B cell (primary cell): ENCODE measurements around the gene BCAR3. TPM values are rescaled to one million over a fixed set of nuclear protein-coding genes. Genes with fewer than 3 reads are reported as not detected.

Experiments used
- ATAC-seq: fragments of 200-7000 bp; cut with Tn5 transposase; one replicate; pipeline ENCODE4 v1.10.0; 2021; ENCODE audit warnings: low read depth, mild to moderate bottlenecking, moderate number of reproducible peaks, moderate library complexity
- CTCF ChIA-PET: fragments of 350-600 bp; sonication (Branson Sonifier 250); formaldehyde crosslinking; loops from one replicate; lab custom pipeline; 2021; ENCODE audit warnings: antibody characterized with exemption, inconsistent platforms; lab: Charles Lee
- POLR2A ChIA-PET: fragments of 350-600 bp; sonication (Branson Sonifier 250); formaldehyde crosslinking; loops from one replicate; lab custom pipeline; 2021; ENCODE audit warnings: antibody characterized with exemption; lab: Charles Lee
- DNase-seq: peaks from one replicate; pipeline ENCODE4 v3.0.0; 2013
- H2AFZ ChIP-seq: 2 replicates; pipeline ENCODE4 v1.6.1; 2012; ENCODE audit warnings: mild to moderate bottlenecking, low read depth, low read length; ENCODE audit not compliant: insufficient read depth, poor library complexity, severe bottlenecking
- H3K27ac ChIP-seq, 2 donors: 1 replicate in 1 of 2; 2 replicates in 1 of 2; pipeline ENCODE4 v1.5.1; 2012 to 2013; ENCODE audit warnings: low read length in 2 of 2, mild to moderate bottlenecking in 2 of 2, moderate library complexity in 1 of 2
- H3K27me3 ChIP-seq, 4 experiments: fragments of 200-600 bp in 1 of 4; sonication (generic) in 1 of 4; replicated peaks in 1 of 4; 1 replicate in 2 of 4; 2 replicates in 2 of 4; pipeline versions ENCODE4 v1.6.1 to v1.7.0; 2013 to 2016; ENCODE audit warnings: low read length in 3 of 4, mild to moderate bottlenecking in 2 of 4, mixed read lengths in 1 of 4, moderate library complexity in 1 of 4; ENCODE audit not compliant: insufficient read depth in 4 of 4, control insufficient read depth in 3 of 4; ENCODE audit errors: control extremely low read depth in 1 of 4
- H3K36me3 ChIP-seq, 2 experiments: replicated peaks in 1 of 2; 1 replicate in 1 of 2; 2 replicates in 1 of 2; pipeline versions ENCODE4 v1.6.1 to v1.7.1; 2013; ENCODE audit warnings: low read length in 1 of 2; ENCODE audit not compliant: insufficient read depth in 2 of 2, control insufficient read depth in 1 of 2; ENCODE audit errors: control extremely low read depth in 1 of 2, extremely low read depth in 1 of 2
- H3K4me1 ChIP-seq, 2 donors: fragments of 200-600 bp in 1 of 2; sonication (generic) in 1 of 2; 1 replicate in 1 of 2; 2 replicates in 1 of 2; pipeline versions ENCODE4 v1.5.1 to v1.6.1; 2013 to 2017; ENCODE audit warnings: low read length in 2 of 2; ENCODE audit not compliant: control insufficient read depth in 2 of 2, insufficient read depth in 2 of 2
- H3K4me2 ChIP-seq: replicated peaks from 2 replicates; pipeline ENCODE3; 2012; ENCODE audit warnings: mild to moderate bottlenecking, low read depth, low read length; ENCODE audit not compliant: poor library complexity, severe bottlenecking
- H3K4me3 ChIP-seq, 5 experiments: fragments of 200-600 bp in 1 of 5; sonication (generic) in 1 of 5; 1 replicate in 3 of 5; 2 replicates in 2 of 5; pipeline versions ENCODE4 v1.5.1 to v1.7.0; 2011 to 2016; ENCODE audit warnings: low read length in 4 of 5, mild to moderate bottlenecking in 4 of 5, low read depth in 2 of 5, control low read depth in 1 of 5, moderate library complexity in 1 of 5; ENCODE audit not compliant: insufficient read depth in 1 of 5; ENCODE audit errors: control extremely low read depth in 1 of 5, extremely low read depth in 1 of 5
- H3K79me2 ChIP-seq: fragments of 200-600 bp; sonication (generic); one replicate; pipeline ENCODE4 v1.6.0; 2016; ENCODE audit warnings: low read length; ENCODE audit not compliant: control insufficient read depth, insufficient read depth
- H3K9ac ChIP-seq: fragments of 200-600 bp; sonication (generic); 2 replicates; pipeline ENCODE4 v1.6.1; 2017; ENCODE audit warnings: mild to moderate bottlenecking, low read length, moderate library complexity
- H3K9me3 ChIP-seq, 3 donors: one replicate each; pipeline versions ENCODE4 v1.6.1 to v1.7.1; 2013; ENCODE audit warnings: low read length in 2 of 3; ENCODE audit not compliant: control insufficient read depth in 2 of 3, insufficient read depth in 1 of 3; ENCODE audit errors: control extremely low read depth in 1 of 3
- H4K20me1 ChIP-seq: 2 replicates; pipeline ENCODE4 v1.6.0; 2012; ENCODE audit warnings: mild to moderate bottlenecking, low read length; ENCODE audit not compliant: insufficient read depth, control insufficient read depth, poor library complexity, severe bottlenecking
- H3K27ac Mint-ChIP-seq: one replicate; pipeline ENCODE4 v1.8.0; 2021; ENCODE audit warnings: mixed read lengths
- H3K27me3 Mint-ChIP-seq: one replicate; pipeline ENCODE4 v1.8.0; 2021; ENCODE audit warnings: mixed read lengths
- H3K4me1 Mint-ChIP-seq: one replicate; pipeline ENCODE4 v1.8.0; 2021; ENCODE audit warnings: mixed read lengths
- H3K4me3 Mint-ChIP-seq: one replicate; pipeline ENCODE4 v1.8.0; 2021; ENCODE audit warnings: mixed read lengths
- H3K9me3 Mint-ChIP-seq: one replicate; pipeline ENCODE4 v1.8.0; 2022; ENCODE audit warnings: mixed read lengths; ENCODE audit not compliant: insufficient read depth
- CTCF ChIP-seq: fragments of 200-600 bp; IDR thresholded peaks from one replicate; pipeline ENCODE4 v1.8.0; 2022; ENCODE audit warnings: antibody characterized with exemption, mild to moderate bottlenecking
- EZH2 ChIP-seq: IDR thresholded peaks from 2 replicates; pipeline ENCODE4 v1.6.1; 2012; ENCODE audit warnings: borderline replicate concordance, low read depth, mild to moderate bottlenecking, moderate library complexity, low read length; ENCODE audit not compliant: insufficient read depth, poor library complexity, severe bottlenecking
- WGBS: methylation state at CpG from one replicate; pipeline ENCODE4 v1.1.5; 2013; ENCODE audit warnings: missing lambda C conversion rate; ENCODE audit not compliant: insufficient coverage; 5-methylcytosine and 5-hydroxymethylcytosine counted together
- intact Hi-C: fragments of 100-400 bp; cut with micrococcal nuclease; formaldehyde crosslinking; loops from one replicate; pipeline ENCODE4 v1.10.0; 2022
- polyA plus RNA-seq: library from polyadenylated mRNA; depleted of rRNA; stranded (reverse); fragments of >200 nt; gene quantifications from 2 replicates; pipeline ENCODE4 v1.2.3, GENCODE V29; 2012
- total RNA-seq, 2 donors: library from RNA; stranded (reverse); fragments of 120-200 nt in 1 of 2; gene quantifications; 1 replicate in 1 of 2; 2 replicates in 1 of 2; pipeline versions ENCODE4 v1.2.3 to v1.2.4, GENCODE V29; 2013 to 2022

BCAR3 gene
- total and polyA plus RNA-seq, 2 donors (not counting 1 experiment from before 2014, with no cell fraction given): 6.7 to 13.0 TPM

- peaks cover 2% of the 10 kb centered on the region for H3K4me1 Mint-ChIP-seq
- no peak overlapping the region for H3K4me2 ChIP-seq
- H3K27ac ChIP-seq: no peak overlapping the region
- ChIA-PET POLR2A (no interaction called here), CTCF (no interaction called here)
- H3K4me1 ChIP-seq: no peaks in the 10 kb centered on the region
- H3K36me3 ChIP-seq: peaks cover 0 to 54% of the 10 kb centered on the region in 2 experiments
- TF ChIP-seq EZH2 (no peak), CTCF (no peak)
- no peaks in the 10 kb centered on the region for H4K20me1 ChIP-seq
- H3K79me2 ChIP-seq: no peaks in the 10 kb centered on the region
- no peak overlapping the region for H2AFZ ChIP-seq
- no peaks in the 10 kb centered on the region for H3K27me3 Mint-ChIP-seq
- H3K27ac Mint-ChIP-seq: no peak overlapping the region
- intact Hi-C loops: no loop called here
- DNase-seq (no peak), ATAC-seq (no peak)
- H3K27me3 ChIP-seq: no peaks in the 10 kb centered on the region
- H3K9me3 Mint-ChIP-seq: no peaks in the 10 kb centered on the region
- no peak overlapping the region for H3K4me3 Mint-ChIP-seq
- H3K4me3 ChIP-seq: no peak overlapping the region
- WGBS: 90% methylated on average over 6 of the region's 9 CpGs
- H3K9me3 ChIP-seq: no peaks in the 10 kb centered on the region
- no peak overlapping the region for H3K9ac ChIP-seq
Observed at GRCh38 chr1:93584261-93585003, 97.2 kb downstream of the BCAR3 start.
